Left colon (tissue), 2 donors: ENCODE results near the gene SMIM1. TPM values are rescaled to one million over a fixed set of nuclear protein-coding genes. Genes with fewer than 3 reads are reported as not detected.

Experiments
- ATAC-seq: fragments of 200-7000 bp; cut with Tn5 transposase; one replicate; pipeline ENCODE4 v1.9.1; 2020; ENCODE audit warnings: mild to moderate bottlenecking, moderate library complexity
- DNase-seq, 2 donors: peaks; one replicate each; pipeline ENCODE4 v3.0.0-alpha.2; 2020
- intact Hi-C, 2 donors: fragments of 100-400 bp; cut with DNase I in 1 of 2; cut with micrococcal nuclease in 1 of 2; formaldehyde crosslinking; loops; one replicate each; pipeline versions ENCODE4 v1.11.2 to v1.14.0; 2022; cut with DNase I, micrococcal nuclease
- total RNA-seq, 2 donors: library from RNA; stranded (reverse); fragmentation: NEBNext Ultra II Directional; extraction: Animal tissue kit (Norgen Biotek cat#: 25700); gene quantifications; one replicate each; pipeline ENCODE4 v1.2.1, GENCODE V29; 2021
- donor health status: DM: no; HTN: no; CAD: no.
- donor health status: DM: yes; HTN: yes; CAD: no.

The SMIM1 gene
- total RNA-seq, 2 donors from 2014 or later = 1.8 to 4.6 TPM

DNA sequence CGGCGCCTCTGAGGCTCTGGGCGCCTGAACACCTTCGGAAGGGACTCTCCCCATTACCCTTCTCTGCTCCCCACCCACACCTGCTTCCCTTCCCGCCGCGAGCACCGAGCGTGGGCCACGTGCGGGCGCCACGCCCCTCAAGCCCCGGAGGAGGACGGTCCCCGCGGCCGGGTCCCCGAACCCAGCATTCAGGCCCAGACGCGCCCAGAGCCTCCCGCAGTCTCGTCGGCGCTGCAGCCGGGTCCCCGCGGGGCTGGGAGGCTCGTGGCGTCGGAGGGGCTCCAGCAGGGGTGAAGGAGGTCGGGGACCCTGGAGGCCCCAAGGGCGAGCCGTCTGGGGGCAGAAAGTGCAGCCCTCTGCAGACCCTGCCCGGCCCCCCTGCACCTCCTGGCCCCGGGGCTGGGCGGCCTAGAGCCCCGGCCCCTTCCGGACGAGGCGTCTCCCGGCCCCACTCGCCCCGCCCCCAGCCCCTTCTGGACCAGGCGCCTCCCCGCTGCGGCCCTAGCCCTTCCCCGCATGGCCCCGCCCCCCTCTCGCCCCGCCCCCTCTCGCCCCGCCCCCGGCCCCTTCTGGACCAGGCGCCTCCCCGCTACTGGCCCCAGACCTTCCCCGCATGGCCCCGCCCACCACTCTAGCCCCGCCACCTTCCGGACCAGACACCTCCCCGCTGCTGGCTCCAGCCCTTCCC lies 378 bp upstream of the SMIM1 start:
- peak; percentile 81 for ATAC-seq
- peak; percentile 95 to 97 for DNase-seq
- intact Hi-C loops = no loop called here

DNA sequence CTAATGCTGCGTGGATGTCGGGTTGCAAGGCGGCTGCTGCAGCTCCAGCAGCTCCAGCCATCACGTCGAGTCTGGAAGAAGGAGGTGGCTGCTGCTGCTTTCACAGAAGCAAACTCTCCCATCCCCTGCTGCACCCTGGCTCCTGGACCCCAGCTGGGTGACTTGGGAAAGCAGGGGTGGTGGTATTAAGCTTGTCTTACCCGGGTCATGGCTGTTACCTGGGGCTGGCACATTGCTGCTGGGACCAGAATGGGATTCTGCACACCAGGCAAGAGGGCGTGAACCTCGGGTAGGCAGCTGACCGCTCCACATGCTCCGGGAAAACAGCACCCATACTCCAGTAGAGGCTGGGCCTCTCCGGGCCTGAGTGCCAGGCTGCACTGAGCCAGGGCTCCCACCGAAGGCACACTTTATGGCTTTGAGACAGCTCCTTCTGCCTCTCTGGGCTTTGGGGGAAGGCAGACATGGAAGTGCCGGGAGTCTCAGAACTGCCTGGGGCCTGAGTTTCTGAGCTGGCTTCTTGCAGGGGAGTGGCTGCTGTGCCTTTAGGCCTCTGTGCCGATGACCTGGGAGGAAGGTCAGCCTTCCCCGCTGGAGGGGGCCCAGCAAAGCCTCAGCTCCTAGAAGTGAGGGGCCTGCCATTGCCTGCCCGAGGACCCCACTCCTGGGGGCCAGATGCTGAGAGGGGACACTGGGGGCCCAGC lies 1.2 kb downstream of the SMIM1 start:
- ATAC-seq (no peak), DNase-seq (no peak)
- intact Hi-C loops = no loop called here

DNA sequence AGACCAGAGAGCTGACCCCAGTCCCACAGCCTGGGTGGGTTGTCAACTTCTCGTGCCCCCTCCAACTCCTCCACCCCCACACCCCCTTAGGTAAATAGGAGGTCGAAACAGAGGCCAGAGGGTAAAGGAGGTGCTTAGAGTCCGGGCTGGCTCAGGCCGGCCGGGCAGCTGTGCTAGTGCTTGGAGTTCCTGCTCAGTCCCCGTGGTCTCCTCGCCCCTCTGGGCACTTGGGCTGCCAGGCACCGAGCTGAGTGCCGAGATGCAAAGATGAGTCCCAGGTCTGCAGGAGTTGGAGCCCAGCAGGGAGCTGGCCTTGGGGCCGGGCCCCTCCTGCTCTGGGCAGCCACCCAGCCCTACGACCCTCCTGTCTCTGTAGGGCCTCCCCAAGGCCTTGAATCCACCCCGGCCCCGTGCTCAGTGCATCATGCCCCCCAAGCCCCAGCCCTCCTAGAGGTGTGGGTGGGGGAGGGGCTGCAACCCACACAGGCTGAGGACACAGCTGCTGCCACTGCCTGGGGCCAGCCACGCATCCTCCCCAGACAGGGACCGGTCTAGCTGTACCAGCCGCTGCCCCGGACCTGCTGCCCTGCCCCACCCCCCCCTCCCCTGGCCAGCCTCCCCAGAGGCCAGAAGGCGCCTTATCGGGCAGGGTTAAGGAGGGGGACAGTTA lies 1.9 kb downstream of the SMIM1 start:
- no peak for ATAC-seq
- no peak for DNase-seq

DNA sequence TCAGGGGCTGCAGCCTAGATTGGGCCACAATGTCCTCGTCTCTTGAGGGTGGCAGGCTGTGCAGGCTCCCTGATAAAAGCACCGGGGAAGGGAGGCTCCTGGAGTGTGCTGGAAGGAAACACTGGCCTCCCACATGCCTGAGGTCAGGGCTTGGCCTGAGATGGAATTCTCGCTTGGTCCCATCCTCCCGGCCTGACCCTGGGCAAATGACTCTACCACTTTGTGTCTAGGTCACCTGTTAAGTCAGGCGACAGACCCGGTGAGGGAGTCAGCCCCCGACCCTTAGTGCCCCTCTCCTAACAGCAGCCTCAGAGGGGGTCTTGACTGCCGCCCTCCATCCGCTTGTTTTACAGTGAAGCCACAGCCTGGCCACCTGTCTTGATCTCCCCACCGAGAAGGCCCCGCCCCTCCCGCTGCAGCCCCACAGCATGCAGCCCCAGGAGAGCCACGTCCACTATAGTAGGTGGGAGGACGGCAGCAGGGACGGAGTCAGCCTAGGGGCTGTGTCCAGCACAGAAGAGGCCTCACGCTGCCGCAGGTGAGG lies 2.5 kb downstream of the SMIM1 start:
- ATAC-seq (no peak), DNase-seq (no peak)

More for the DNA sequence above, 1.9 kb downstream of the SMIM1 start:
- intact Hi-C loops = no loop called here

DNA sequence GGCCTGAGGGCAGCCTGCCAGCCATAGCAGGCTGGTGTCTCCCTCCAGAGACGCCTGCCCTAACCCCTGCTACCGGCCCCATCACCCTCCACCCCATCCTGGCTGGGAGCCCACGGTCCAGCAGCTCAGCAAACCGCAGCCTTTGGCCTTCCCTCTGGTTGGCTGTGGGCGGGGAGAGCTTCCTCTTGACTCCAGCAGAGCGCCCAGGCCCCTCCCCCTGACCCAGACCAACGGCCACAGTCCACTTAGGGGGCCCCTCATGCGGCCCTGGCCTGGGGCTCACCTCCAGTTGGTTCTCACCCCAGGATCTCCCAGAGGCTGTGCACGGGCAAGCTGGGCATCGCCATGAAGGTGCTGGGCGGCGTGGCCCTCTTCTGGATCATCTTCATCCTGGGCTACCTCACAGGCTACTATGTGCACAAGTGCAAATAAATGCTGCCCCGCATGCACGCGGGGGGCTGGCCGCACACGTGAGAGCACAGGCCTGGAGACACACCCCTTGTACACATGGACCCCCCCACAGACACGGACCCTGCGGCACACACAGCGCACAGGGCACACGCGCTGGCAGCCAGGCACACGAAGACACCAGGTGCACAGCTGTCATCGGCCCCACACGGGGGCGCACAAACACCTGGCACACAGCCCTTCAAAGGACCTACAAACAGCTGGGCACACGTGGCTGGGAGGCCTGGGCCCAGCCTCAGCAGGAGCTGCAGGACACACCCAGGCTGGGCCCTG lies 3.1 kb downstream of the SMIM1 start:
- DNase-seq = peak; percentile 67 to 78
- intact Hi-C loops = no loop called here
- ATAC-seq = peak; percentile 69

More for the DNA sequence above, 2.5 kb downstream of the SMIM1 start:
- intact Hi-C loops = no loop called here

DNA sequence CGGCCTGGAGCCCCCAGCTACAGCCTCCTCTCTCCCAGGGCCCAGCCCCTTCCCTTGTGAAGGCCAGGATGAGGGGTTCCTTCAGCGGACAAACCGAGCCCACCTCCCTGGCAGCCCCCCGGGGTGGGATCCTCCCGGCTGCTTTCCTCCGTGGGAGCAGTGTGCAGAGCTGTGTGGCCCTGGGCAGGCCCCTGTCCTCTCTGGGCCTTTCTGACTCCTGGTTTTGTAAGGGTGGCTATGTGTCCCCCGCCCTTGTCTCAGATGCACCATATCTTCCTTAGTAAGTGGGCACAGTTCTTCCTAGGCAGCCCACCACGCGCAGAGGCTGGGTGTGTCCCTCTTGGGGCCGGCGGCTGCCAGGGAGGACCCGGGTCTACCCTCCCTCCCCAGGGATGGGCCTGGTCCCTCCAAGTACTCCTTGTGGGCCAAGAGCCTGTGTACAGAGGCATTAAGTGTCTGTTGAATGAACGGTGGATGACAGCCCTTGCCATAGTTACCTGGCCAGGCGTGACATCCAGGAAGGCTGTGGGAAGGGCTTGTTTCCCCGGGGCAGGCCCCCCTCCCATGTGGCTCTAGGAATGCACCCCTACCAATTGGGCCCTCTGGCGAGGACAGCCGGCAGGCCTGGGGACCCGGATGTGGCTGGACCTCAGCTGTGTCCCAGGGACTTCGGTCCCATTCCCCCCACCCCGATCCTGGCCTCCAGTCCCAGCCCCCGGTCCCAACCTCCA lies 3.8 kb downstream of the SMIM1 start:
- DNase-seq = no peak
- no peak for ATAC-seq
- intact Hi-C loops = no loop called here

DNA sequence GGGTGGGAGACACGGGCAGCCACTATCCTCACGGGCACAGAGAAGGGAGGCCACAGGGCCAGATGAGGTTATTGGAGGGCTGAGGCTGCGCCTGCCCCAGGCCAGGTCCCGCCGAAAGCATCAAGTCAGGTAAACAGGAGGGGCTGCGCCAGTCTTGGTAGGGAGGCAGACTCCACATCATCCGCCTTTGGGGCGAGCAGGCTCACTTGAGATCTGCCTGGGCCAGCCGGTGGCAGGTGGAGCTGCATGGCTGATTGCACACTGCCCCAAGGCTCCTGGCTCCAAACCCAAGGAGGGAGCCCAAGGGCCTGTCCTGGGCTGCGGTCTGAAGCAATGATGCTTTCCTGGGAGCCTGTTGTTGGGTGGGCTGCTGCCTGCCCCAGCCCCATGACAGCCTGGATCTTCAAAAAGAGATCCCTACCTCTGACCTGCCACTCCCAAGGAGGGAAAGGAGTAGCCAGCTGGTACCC lies 4.6 kb downstream of the SMIM1 start:
- intact Hi-C loops = no loop called here
- DNase-seq = no peak
- ATAC-seq = no peak

DNA sequence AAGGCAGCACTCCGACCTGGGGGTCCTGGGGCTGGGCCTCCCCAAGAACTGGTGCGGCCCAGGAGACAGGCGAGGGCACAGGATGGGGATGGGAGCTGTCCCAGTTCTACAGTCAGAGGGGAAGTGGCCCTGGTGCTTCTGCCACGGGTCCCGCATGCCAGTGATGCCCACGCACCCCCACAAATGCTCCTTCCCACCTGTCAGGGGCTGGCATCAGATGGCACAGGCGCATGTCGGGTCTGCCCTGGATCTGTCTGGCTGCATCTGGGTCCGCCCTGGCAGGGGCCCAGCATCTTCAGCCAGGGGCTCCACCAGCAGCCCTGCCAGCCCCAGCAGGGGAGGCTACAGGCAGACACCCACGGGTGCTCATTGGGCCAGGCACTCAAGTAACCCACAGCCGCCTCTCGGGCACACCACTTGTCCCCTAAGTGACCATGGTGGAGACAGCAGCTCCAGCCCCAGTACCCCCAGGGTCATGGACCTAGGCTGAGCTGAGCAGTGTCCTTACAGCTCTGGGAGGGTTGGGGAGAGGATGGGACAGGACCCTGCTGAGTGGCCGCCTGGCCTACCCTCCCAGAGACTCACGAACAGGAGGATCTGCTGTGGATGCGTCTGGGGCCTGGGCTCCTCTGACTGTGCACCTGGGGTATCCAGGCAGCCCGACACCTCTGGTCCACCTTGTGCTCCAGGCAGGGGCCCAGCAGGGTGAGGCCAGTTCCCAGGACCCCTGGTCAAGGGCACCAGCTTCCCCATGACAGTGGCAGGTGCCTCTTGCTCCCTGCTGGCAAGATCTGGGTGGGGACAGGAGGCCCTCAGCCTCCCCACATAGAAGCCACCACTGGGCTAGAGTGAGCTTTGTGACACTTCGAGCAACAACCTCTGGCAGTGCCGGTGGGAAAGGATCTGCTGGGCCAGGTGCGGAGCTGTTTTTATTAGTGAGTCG lies 5.4 kb downstream of the SMIM1 start:
- no peak for DNase-seq
- no peak for ATAC-seq
- intact Hi-C loops = no loop called here

DNA sequence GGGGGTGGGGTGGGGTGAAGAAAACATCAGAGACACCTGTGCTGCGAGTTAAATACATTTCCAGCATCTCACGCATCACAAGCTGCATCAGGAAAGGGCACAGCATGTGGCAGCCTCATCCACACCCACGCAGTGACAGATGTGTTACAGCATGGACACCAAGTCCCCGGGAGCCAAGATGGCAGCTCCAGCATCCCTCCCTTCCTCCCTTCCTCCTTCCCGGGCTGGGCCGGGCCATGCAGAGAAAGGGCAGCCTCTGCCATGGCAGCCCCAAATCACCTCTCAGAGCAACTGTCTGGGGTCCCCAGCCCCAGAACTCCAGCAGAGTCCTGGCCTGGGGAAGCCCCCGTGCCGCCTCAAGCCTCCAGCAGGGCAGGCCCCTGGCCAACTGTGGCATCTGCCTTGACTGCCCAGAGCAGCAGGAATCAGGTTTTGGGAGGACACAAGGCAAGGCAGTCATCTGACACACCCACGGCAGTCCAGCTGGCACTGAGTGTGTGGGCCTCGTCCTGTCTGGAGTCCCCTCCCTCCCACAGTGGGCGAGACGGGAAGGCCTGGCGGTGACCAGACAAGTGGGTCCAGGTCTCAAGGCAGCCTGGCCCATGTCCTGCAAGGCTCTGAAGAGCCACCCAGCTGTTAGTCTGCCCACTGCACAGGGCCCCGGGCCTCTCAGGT lies 6.2 kb downstream of the SMIM1 start:
- ATAC-seq (no peak), DNase-seq (no peak)
- intact Hi-C loops = no loop called here

DNA sequence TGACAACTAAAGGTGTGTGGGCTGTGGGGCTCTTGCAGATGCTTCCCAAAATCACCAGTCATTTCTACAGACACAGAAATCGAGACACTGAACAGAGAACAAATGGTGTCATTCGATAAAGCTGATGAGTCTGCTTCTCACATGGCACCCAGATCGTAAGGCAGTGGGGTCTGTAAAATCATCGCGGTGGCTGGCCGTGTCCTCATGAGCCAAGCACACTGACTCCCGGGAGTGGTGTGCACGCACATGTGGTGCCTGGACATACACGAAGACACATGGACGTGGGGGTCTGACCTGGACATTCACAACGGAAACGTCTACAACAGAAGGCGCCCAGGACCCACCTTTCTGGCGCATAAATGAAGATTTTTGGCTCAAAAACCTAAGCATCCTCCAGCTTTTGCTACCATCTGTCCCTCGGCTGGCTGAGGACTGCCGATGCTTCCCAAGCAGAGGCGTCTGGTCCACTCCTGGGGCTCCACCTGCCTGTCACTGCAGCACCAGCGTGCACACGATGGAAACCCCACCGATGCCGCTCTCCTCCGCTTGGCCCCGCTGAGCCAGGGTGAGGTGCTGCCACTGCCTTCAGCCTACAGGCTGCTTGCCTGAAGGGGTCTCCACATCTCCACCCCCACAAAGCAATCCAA lies 6.8 kb downstream of the SMIM1 start:
- intact Hi-C loops = no loop called here
- ATAC-seq = no peak
- DNase-seq = no peak

DNA sequence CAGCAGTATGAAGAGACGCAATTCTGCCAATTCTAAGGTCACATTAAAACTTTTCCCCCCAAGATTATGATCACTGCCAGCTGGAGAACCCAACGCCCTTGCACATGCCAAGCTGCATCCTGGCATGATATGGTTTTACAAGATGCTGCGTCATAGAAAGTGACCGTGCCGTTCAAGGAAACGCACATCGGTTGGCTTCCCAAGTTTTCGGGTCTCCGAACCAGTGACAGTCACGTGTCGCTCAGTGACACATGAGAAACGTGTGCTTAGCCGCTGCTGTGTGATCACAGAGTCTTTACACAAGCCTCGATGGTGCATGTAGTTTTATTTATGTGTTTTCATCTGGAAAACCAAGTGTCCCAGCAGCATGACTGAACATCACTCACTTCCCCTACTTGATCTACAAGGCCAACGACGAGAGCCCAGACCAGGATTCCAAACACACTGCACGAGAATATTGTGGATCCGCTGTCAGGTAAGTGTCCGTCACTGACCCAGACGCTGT lies 7.4 kb downstream of the SMIM1 start:
- no peak for ATAC-seq
- DNase-seq = no peak
- intact Hi-C loops = no loop called here

DNA sequence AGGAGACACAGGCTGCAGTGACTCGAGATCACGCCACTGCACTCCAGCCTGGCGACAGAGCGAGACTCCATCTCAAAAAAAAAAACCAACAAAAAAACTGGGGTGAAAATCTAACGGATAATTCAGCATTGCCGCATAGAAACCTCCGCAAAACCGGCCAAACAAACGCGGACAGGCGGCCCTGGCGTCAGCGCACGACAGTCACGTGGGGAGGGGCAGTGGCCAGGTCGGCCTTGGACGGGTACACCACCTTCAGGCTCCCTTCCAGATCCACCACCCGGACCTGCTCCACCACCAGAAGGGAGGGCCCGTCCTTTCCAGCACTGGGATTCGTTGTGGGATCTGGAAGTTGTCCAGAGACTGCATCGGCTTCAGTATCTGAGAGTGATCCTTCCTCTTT lies 8.4 kb downstream of the SMIM1 start:
- ATAC-seq (no peak), DNase-seq (no peak)
- intact Hi-C loops = no loop called here

DNA sequence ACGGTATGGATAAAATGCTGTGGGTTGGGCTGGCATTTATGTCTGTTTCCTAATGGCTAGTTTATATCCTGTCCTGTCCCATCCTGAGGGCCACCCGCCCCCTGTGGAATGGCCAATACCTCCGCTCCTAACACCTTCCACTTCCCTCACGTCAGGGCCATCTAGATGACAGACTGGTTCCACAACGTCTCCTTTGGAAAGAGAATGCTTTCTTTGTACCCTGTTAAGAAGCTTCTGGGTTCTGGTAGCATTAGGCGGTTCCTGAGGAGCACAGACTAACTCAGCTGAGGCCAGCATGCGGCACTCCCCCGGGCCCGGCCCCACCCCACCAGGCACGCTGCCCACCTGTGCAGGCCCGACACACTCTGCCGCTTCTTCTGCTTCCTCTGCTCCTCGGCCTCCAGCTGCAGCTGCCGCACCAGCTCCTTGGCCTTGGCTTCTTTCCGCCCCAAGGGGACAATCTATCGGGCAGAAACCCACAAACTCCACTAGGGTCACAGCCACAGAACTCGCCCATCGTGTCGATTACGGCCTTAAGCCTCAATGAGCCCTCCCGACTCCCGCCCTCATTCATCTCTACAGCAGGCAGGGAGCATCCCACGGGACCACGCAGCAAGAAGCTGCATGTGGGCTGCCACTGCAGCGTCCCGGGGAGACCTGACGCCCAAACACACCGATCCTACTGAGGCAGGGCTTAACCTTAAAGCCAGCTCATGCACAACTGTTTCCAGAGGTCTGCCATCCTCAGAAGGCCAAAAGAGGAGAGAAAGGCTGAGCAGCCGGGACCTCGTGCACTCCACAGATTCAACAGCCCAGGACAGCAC lies 11.3 kb downstream of the SMIM1 start:
- intact Hi-C loops = no loop called here
- DNase-seq (no peak), ATAC-seq (no peak)

DNA sequence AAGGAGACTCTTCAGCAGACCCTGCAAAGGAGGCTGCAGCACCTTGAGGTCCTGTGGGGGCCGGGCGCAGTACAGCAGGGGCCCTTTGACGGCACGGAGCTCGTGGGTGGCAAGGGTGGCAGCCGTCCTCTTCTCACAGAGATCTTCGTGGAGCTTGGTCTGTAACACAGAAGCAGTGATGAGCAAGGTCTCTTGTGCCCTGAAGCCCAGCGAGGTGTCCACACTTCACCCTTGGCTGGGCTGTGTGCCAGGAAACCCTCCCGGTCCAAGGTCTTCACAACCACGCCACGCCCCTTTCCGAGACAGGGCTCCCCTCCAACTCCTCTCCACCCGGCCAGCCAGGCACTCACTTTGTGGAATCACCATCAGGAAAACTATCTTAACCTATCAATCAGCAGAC lies 12.5 kb downstream of the SMIM1 start:
- peak in 1 of 2 donors; percentile 75 for DNase-seq
- ATAC-seq = peak; percentile 79
- intact Hi-C loops = no loop called here

DNA sequence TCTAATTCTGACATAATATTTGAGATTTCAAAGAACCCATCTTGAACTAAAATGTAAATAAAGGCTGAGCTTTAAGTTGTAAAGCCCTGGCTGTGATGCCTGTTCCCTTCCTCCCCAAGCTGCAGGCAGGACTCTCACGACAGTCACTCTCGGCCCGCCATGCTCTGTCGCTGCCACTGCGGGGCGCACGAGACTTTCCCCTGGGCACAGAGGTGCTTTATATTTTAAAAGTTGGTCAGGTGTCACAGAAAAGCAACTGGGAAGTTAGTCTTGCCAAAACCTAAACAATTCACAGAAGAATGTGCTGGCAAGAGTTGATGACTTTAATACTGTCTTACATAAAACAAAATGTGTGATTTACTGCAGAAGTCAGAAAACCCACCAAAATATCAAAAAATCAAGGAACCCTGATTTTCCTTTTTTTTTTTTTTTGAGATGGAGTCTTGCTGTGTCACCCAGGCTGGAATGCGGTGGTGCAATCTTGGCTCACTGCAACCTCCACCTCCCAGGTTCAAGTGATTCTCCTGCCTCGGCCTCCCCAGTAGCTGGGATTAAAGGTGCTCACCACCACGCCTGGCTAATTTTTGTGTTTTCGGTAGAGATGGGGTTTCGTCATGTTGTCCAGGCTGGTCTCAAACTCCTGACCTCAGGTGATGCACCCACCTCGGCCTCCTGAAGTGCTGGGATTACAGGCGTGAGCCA lies 13.1 kb downstream of the SMIM1 start:
- peak in 1 of 2 donors; percentile 46 for DNase-seq

More for the DNA sequence above, 13.1 kb downstream of the SMIM1 start:
- intact Hi-C loops = no loop called here
- peak; percentile 79 for ATAC-seq
